GM23338 (cell line): Measurements from ENCODE around the gene DCD. TPM values are rescaled to one million over a fixed set of nuclear protein-coding genes. Genes with fewer than 3 reads are reported as not detected.

Experiments
- ATAC-seq: fragments of 200-7000 bp; cut with Tn5 transposase; 3 replicates; pipeline ENCODE4 v1.9.1; 2020
- DNase-seq: peaks from one replicate; pipeline ENCODE4 v3.0.0-alpha.2; 2015; ENCODE audit warnings: low spot score
- H2AFZ ChIP-seq: fragments of 200-600 bp; sonication (generic); 2 replicates; pipeline ENCODE4 v1.8.0; 2016; ENCODE audit warnings: antibody characterized with exemption, mild to moderate bottlenecking, moderate library complexity
- H3F3A ChIP-seq: fragments of 200-600 bp; sonication (generic); replicated peaks from 2 replicates; pipeline ENCODE4 v1.8.0; 2017; ENCODE audit warnings: antibody characterized with exemption, mixed run types, low read depth
- H3K27ac ChIP-seq: fragments of 200-600 bp; sonication (generic); 2 replicates; pipeline ENCODE4 v1.6.1; 2016; ENCODE audit warnings: low read depth
- H3K27me3 ChIP-seq: fragments of 200-600 bp; sonication (generic); 2 replicates; pipeline ENCODE4 v1.8.0; 2016; ENCODE audit warnings: mild to moderate bottlenecking, mixed run types, moderate library complexity; ENCODE audit not compliant: insufficient read depth
- H3K36me3 ChIP-seq: fragments of 200-600 bp; sonication (generic); 2 replicates; pipeline ENCODE4 v1.8.0; 2016; ENCODE audit warnings: mild to moderate bottlenecking; ENCODE audit not compliant: insufficient read depth
- H3K4me1 ChIP-seq: fragments of 200-600 bp; sonication (generic); 2 replicates; pipeline ENCODE4 v1.8.0; 2016; ENCODE audit warnings: mild to moderate bottlenecking, moderate library complexity; ENCODE audit not compliant: insufficient read depth
- H3K4me2 ChIP-seq: fragments of 200-600 bp; sonication (generic); 2 replicates; pipeline ENCODE4 v1.7.1; 2017; ENCODE audit warnings: mixed run types
- H3K4me3 ChIP-seq: fragments of 200-600 bp; sonication (generic); 2 replicates; pipeline ENCODE4 v1.6.1; 2016; ENCODE audit warnings: mixed run types
- H3K79me2 ChIP-seq: fragments of 200-600 bp; sonication (generic); replicated peaks from 2 replicates; pipeline ENCODE4 v1.8.0; 2017; ENCODE audit warnings: mild to moderate bottlenecking; ENCODE audit not compliant: insufficient read depth
- H3K9me2 ChIP-seq: fragments of 200-600 bp; sonication (generic); 2 replicates; pipeline ENCODE4 v1.8.0; 2017; ENCODE audit not compliant: insufficient read depth
- H4K20me1 ChIP-seq: fragments of 200-600 bp; sonication (generic); replicated peaks from 2 replicates; pipeline ENCODE4 v1.8.0; 2017; ENCODE audit warnings: mild to moderate bottlenecking; ENCODE audit not compliant: insufficient read depth
- H3K27ac Mint-ChIP-seq: 2 replicates; pipeline ENCODE4 v1.8.0; 2020; ENCODE audit warnings: inconsistent platforms, mild to moderate bottlenecking, moderate library complexity, mixed read lengths
- H3K27me3 Mint-ChIP-seq: 3 replicates; pipeline ENCODE4 v1.8.0; 2022; ENCODE audit warnings: low read depth, mild to moderate bottlenecking, moderate library complexity, mixed read lengths, inconsistent platforms; ENCODE audit not compliant: insufficient read depth, poor library complexity
- H3K36me3 Mint-ChIP-seq: 3 replicates; pipeline ENCODE4 v1.8.0; 2021; ENCODE audit warnings: low read depth, mild to moderate bottlenecking, inconsistent platforms, moderate library complexity, mixed read lengths
- H3K4me1 Mint-ChIP-seq: 3 replicates; pipeline ENCODE4 v1.8.0; 2020; ENCODE audit warnings: mild to moderate bottlenecking, inconsistent platforms, mixed read lengths
- H3K4me3 Mint-ChIP-seq: 3 replicates; pipeline ENCODE4 v1.8.0; 2021; ENCODE audit warnings: moderate library complexity, mild to moderate bottlenecking, inconsistent platforms, mixed read lengths
- H3K9me3 Mint-ChIP-seq: 3 replicates; pipeline ENCODE4 v1.8.0; 2020; ENCODE audit warnings: moderate library complexity, mild to moderate bottlenecking, inconsistent platforms, mixed read lengths
- CREB1 ChIP-seq: fragments of 250-450 bp; sonication (Bioruptor Pico); IDR thresholded peaks from 2 replicates; pipeline ENCODE4 v1.5.0; 2020; ENCODE audit warnings: low read depth, mild to moderate bottlenecking, moderate library complexity
- EZH2 ChIP-seq: fragments of 200-600 bp; sonication (generic); IDR thresholded peaks from one replicate; pipeline ENCODE4 v1.8.0; 2017; ENCODE audit warnings: antibody characterized with exemption, mild to moderate bottlenecking, low read depth; ENCODE audit not compliant: unreplicated experiment
- EZH2phosphoT487 ChIP-seq: fragments of 200-600 bp; sonication (generic); IDR thresholded peaks from one replicate; pipeline ENCODE4 v1.8.1; 2018; ENCODE audit warnings: antibody characterized with exemption; ENCODE audit not compliant: unreplicated experiment
- JUNB ChIP-seq: IDR thresholded peaks from one replicate; pipeline ENCODE4 v1.6.1; 2016; ENCODE audit warnings: antibody characterized with exemption; ENCODE audit not compliant: unreplicated experiment
- NANOG ChIP-seq: IDR thresholded peaks from 2 replicates; pipeline ENCODE4 v1.6.1; 2016; ENCODE audit warnings: antibody characterized with exemption, borderline replicate concordance
- STAT1 ChIP-seq: IDR thresholded peaks from one replicate; pipeline ENCODE4 v1.6.1; 2016; ENCODE audit warnings: antibody characterized with exemption; ENCODE audit not compliant: unreplicated experiment
- ZNF331 ChIP-seq: fragments of 250-450 bp; sonication (Bioruptor Pico); IDR thresholded peaks from 2 replicates; pipeline ENCODE4 v1.5.0; 2020; ENCODE audit warnings: low read depth, mild to moderate bottlenecking, moderate library complexity
- polyA plus RNA-seq: library from polyadenylated mRNA; unstranded; fragments of >200 nt; fragmentation: Nextera tagmentation; extraction: Ambion mirVana; gene quantifications from 2 replicates; pipeline ENCODE4 v1.2.1, GENCODE V29; 2016
- total RNA-seq: library from RNA; depleted of rRNA; stranded (reverse); fragments of >200 nt; shearing (Covaris generic); gene quantifications from 2 replicates; pipeline ENCODE4 v1.2.3, GENCODE V29; 2014
- TF ChIP-seq, protein P1 (sequence below): fragments of 250-450 bp; sonication (Bioruptor Pico); IDR thresholded peaks from 2 replicates; pipeline ENCODE4 v1.5.0; 2020; ENCODE audit warnings: mild to moderate bottlenecking, moderate library complexity
- TF ChIP-seq, protein P2 (sequence below): IDR thresholded peaks from 2 replicates; pipeline ENCODE4 v1.6.1; 2016; ENCODE audit warnings: antibody characterized with exemption
- TF ChIP-seq, protein P3 (sequence below), 2 experiments: fragments of 200-600 bp in 1 of 2; sonication (generic) in 1 of 2; conservative IDR thresholded peaks; 2 replicates each; pipeline versions ENCODE4 v1.5.1 to v1.6.1; 2016 to 2017; ENCODE audit warnings: antibody characterized with exemption in 2 of 2, low read depth in 2 of 2, mild to moderate bottlenecking in 2 of 2, moderate library complexity in 1 of 2

Gene DCD
- total and polyA plus RNA-seq, 2 experiments from 2014 or later: not detected

DNA sequence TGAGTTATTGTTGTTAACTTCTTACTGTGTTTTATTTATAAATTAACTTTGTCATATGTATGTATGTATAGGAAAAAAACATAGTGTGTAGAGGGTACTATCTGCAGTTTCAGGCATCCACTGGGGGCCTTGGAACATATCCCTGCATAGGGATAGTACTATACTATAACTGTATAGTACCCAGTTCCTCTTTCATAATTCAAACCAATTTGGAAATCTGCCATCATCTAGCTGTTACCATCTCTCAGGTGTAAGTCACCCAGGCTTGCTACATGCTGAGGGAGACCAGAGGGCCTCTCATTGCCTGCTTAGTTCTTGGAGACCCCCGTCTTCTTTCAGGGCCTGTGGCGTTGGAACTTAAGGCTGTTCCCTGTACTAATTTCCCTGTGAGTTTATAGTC, 12.9 kb upstream of the DCD start:
- H3K27ac ChIP-seq: no peak overlapping the region
- no peak overlapping the region; the same call in 1 of the 2 replicates for H3K27ac Mint-ChIP-seq
- H3K27me3 Mint-ChIP-seq: peaks cover 5% of the 10 kb centered on the region
- no peak for TF ChIP-seq EZH2
- no peak for TF ChIP-seq EZH2phosphoT487
- TF ChIP-seq, protein P1, sequence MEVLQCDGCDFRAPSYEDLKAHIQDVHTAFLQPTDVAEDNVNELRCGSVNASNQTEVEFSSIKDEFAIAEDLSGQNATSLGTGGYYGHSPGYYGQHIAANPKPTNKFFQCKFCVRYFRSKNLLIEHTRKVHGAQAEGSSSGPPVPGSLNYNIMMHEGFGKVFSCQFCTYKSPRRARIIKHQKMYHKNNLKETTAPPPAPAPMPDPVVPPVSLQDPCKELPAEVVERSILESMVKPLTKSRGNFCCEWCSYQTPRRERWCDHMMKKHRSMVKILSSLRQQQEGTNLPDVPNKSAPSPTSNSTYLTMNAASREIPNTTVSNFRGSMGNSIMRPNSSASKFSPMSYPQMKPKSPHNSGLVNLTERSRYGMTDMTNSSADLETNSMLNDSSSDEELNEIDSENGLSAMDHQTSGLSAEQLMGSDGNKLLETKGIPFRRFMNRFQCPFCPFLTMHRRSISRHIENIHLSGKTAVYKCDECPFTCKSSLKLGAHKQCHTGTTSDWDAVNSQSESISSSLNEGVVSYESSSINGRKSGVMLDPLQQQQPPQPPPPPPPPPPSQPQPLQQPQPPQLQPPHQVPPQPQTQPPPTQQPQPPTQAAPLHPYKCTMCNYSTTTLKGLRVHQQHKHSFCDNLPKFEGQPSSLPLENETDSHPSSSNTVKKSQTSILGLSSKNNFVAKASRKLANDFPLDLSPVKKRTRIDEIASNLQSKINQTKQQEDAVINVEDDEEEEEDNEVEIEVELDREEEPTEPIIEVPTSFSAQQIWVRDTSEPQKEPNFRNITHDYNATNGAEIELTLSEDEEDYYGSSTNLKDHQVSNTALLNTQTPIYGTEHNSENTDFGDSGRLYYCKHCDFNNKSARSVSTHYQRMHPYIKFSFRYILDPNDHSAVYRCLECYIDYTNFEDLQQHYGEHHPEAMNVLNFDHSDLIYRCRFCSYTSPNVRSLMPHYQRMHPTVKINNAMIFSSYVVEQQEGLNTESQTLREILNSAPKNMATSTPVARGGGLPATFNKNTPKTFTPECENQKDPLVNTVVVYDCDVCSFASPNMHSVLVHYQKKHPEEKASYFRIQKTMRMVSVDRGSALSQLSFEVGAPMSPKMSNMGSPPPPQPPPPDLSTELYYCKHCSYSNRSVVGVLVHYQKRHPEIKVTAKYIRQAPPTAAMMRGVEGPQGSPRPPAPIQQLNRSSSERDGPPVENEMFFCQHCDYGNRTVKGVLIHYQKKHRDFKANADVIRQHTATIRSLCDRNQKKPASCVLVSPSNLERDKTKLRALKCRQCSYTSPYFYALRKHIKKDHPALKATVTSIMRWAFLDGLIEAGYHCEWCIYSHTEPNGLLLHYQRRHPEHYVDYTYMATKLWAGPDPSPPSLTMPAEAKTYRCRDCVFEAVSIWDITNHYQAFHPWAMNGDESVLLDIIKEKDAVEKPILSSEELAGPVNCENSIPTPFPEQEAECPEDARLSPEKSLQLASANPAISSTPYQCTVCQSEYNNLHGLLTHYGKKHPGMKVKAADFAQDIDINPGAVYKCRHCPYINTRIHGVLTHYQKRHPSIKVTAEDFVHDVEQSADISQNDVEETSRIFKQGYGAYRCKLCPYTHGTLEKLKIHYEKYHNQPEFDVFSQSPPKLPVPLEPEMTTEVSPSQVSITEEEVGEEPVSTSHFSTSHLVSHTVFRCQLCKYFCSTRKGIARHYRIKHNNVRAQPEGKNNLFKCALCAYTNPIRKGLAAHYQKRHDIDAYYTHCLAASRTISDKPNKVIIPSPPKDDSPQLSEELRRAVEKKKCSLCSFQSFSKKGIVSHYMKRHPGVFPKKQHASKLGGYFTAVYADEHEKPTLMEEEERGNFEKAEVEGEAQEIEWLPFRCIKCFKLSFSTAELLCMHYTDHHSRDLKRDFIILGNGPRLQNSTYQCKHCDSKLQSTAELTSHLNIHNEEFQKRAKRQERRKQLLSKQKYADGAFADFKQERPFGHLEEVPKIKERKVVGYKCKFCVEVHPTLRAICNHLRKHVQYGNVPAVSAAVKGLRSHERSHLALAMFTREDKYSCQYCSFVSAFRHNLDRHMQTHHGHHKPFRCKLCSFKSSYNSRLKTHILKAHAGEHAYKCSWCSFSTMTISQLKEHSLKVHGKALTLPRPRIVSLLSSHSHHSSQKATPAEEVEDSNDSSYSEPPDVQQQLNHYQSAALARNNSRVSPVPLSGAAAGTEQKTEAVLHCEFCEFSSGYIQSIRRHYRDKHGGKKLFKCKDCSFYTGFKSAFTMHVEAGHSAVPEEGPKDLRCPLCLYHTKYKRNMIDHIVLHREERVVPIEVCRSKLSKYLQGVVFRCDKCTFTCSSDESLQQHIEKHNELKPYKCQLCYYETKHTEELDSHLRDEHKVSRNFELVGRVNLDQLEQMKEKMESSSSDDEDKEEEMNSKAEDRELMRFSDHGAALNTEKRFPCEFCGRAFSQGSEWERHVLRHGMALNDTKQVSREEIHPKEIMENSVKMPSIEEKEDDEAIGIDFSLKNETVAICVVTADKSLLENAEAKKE: no peak
- TF ChIP-seq JUNB: no peak
- no peak for TF ChIP-seq STAT1
- H3K27me3 ChIP-seq: no peaks in the 10 kb centered on the region
- no peak overlapping the region for H3K4me3 Mint-ChIP-seq
- peaks cover 5% of the 10 kb centered on the region; the same call in 2 of the 3 replicates for H3K4me1 Mint-ChIP-seq
- H3K4me3 ChIP-seq: no peak overlapping the region
- H3K36me3 ChIP-seq: no peaks in the 10 kb centered on the region
- H3K9me2 ChIP-seq: 0 out of 2 replicates have a peak, but pooled peaks cover 5% of the 10 kb centered on the region
- no peak overlapping the region for H3K4me2 ChIP-seq
- no peak for DNase-seq
- no peaks in the 10 kb centered on the region for H4K20me1 ChIP-seq
- no peaks in the 10 kb centered on the region for H3K4me1 ChIP-seq
- no peaks in the 10 kb centered on the region for H3F3A ChIP-seq
- no peaks in the 10 kb centered on the region for H3K36me3 Mint-ChIP-seq
- H3K79me2 ChIP-seq: no peaks in the 10 kb centered on the region
- H2AFZ ChIP-seq: 0 out of 2 replicates have a peak overlapping the region, but pooled peaks have one; percentile 28
- H3K9me3 Mint-ChIP-seq: no peaks in the 10 kb centered on the region; the same call in 2 of the 3 replicates
- no peak for ATAC-seq

DNA sequence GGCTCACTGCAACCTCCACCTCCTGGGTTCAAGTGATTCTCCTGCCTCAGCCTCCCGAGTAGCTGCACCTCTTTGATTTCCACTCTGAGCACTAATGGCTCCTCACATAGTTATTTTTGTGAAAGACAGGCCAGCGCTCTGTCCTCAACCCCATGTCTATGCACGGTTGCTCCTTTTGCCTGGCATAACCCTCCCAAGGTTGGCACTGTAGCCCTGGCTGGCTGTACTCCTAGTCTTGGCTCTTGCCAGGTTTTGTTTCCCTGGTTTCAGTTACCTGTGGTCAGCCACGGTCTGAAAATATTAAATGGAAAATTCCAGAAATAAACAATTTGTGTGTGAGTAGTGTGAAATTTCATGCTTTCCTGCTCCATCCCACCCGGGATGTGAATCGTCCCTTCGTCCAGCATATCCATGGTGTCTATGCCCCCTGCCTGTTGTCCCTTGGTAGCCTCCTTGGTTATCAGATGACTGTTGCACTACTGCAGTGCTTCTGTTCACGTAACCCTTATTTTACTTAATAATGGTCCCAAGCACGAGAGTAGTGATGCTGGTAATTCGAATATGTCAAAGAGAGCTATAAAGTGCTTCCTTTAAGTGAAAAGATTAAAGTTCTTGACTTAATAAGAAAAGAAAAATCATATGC, 12.3 kb upstream of the DCD start:
- Histone ChIP-seq H3K4me2 (no peak overlapping the region), H3K79me2 (no peaks in the 10 kb centered on the region), H4K20me1 (no peaks in the 10 kb centered on the region), H3K27me3 (no peaks in the 10 kb centered on the region), H3F3A (no peaks in the 10 kb centered on the region), H3K4me1 (no peaks in the 10 kb centered on the region), H3K27ac (no peak overlapping the region), H3K36me3 (no peaks in the 10 kb centered on the region), H2AFZ (no peak overlapping the region), H3K4me3 (no peak overlapping the region), H3K9me2 (0 out of 2 replicates have a peak, but pooled peaks cover 5% of the 10 kb centered on the region)
- ATAC-seq (no peak), DNase-seq (no peak)
- Mint-ChIP-seq H3K9me3 (no peaks in the 10 kb centered on the region; the same call in 2 of the 3 replicates), H3K4me1 (peaks cover 5% of the 10 kb centered on the region; the same call in 2 of the 3 replicates), H3K27me3 (peaks cover 5% of the 10 kb centered on the region), H3K27ac (no peak overlapping the region), H3K4me3 (no peak overlapping the region), H3K36me3 (no peaks in the 10 kb centered on the region)
- TF ChIP-seq NANOG (no peak), CREB1 (no peak), ZNF331 (CRISPR knock-in tag) (no peak), EZH2phosphoT487 (no peak), STAT1 (no peak)
- TF ChIP-seq, protein P2, sequence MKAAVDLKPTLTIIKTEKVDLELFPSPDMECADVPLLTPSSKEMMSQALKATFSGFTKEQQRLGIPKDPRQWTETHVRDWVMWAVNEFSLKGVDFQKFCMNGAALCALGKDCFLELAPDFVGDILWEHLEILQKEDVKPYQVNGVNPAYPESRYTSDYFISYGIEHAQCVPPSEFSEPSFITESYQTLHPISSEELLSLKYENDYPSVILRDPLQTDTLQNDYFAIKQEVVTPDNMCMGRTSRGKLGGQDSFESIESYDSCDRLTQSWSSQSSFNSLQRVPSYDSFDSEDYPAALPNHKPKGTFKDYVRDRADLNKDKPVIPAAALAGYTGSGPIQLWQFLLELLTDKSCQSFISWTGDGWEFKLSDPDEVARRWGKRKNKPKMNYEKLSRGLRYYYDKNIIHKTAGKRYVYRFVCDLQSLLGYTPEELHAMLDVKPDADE: no peak
- TF ChIP-seq, protein P3, sequence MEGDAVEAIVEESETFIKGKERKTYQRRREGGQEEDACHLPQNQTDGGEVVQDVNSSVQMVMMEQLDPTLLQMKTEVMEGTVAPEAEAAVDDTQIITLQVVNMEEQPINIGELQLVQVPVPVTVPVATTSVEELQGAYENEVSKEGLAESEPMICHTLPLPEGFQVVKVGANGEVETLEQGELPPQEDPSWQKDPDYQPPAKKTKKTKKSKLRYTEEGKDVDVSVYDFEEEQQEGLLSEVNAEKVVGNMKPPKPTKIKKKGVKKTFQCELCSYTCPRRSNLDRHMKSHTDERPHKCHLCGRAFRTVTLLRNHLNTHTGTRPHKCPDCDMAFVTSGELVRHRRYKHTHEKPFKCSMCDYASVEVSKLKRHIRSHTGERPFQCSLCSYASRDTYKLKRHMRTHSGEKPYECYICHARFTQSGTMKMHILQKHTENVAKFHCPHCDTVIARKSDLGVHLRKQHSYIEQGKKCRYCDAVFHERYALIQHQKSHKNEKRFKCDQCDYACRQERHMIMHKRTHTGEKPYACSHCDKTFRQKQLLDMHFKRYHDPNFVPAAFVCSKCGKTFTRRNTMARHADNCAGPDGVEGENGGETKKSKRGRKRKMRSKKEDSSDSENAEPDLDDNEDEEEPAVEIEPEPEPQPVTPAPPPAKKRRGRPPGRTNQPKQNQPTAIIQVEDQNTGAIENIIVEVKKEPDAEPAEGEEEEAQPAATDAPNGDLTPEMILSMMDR (conservative IDR thresholded peaks at IDR 0.05; ENCODE audit: low read depth in 2 of 2): no peak
